Esophagus squamous epithelium (tissue), 5 donors: ENCODE data around the gene ATP6V0A4. TPM values are rescaled to one million over a fixed set of nuclear protein-coding genes. Genes with fewer than 3 reads are reported as not detected.

Experiments
- DNase-seq: peaks from one replicate; lab custom pipeline; 2025; lab: John Stamatoyannopoulos, UW
- H3K27ac ChIP-seq, 4 donors: fragments of 200-600 bp; sonication (generic); one replicate each; pipeline ENCODE4 v1.5.1; 2016 to 2019; ENCODE audit warnings: mild to moderate bottlenecking in 1 of 4
- H3K27me3 ChIP-seq, 4 donors: fragments of 200-600 bp; sonication (generic); 1 replicate in 3 of 4; 2 replicates in 1 of 4; pipeline versions ENCODE4 v1.5.1 to v1.6.0; 2017 to 2021; ENCODE audit warnings: antibody characterized with exemption in 1 of 4
- H3K36me3 ChIP-seq, 3 donors: fragments of 200-600 bp; sonication (generic); one replicate each; pipeline ENCODE4 v1.5.1; 2016 to 2019
- H3K4me1 ChIP-seq, 3 donors: fragments of 200-600 bp; sonication (generic); one replicate each; pipeline ENCODE4 v1.5.1; 2017 to 2019
- H3K4me3 ChIP-seq, 4 donors: fragments of 200-600 bp; sonication (generic); 1 replicate in 3 of 4; 2 replicates in 1 of 4; pipeline ENCODE4 v1.5.1; 2016 to 2019; ENCODE audit warnings: mild to moderate bottlenecking in 2 of 4, moderate library complexity in 1 of 4
- H3K9me3 ChIP-seq, 3 donors: fragments of 200-600 bp; sonication (generic); one replicate each; pipeline ENCODE4 v1.5.1; 2016 to 2019
- POLR2A ChIP-seq, 4 donors: fragments of 450-650 bp; IDR thresholded peaks; one replicate each; pipeline ENCODE4 v1.6.1; 2017; ENCODE audit warnings: antibody characterized with exemption in 4 of 4, mild to moderate bottlenecking in 4 of 4, moderate library complexity in 3 of 4
- WGBS, 2 donors: methylation state at CpG; one replicate each; pipeline ENCODE4 v1.1.5; 2018; 5-methylcytosine and 5-hydroxymethylcytosine counted together
- intact Hi-C: fragments of 100-400 bp; cut with DNase I; formaldehyde crosslinking; loops from one replicate; pipeline ENCODE4 v1.15.0; 2022
- total RNA-seq, 4 donors: library from RNA; depleted of rRNA; stranded (reverse); fragments of >200 nt; gene quantifications; one replicate each; pipeline ENCODE4 v1.1.0, GENCODE V29; 2016
- TF ChIP-seq, protein P1 (sequence below), 6 experiments: fragments of 450-650 bp in 4 of 6; fragments of 200-600 bp in 2 of 6; sonication (generic) in 2 of 6; IDR thresholded peaks; one replicate each; pipeline ENCODE4 v1.5.1; 2016 to 2019; ENCODE audit warnings: antibody characterized with exemption in 6 of 6, mild to moderate bottlenecking in 4 of 6, moderate library complexity in 4 of 6
- donor health status: DM: yes; HTN: yes; CAD: no.

ATP6V0A4 gene
- total RNA-seq, 4 donors from 2014 or later: 0.95 to 11.7 (median 5.6) TPM

DNA sequence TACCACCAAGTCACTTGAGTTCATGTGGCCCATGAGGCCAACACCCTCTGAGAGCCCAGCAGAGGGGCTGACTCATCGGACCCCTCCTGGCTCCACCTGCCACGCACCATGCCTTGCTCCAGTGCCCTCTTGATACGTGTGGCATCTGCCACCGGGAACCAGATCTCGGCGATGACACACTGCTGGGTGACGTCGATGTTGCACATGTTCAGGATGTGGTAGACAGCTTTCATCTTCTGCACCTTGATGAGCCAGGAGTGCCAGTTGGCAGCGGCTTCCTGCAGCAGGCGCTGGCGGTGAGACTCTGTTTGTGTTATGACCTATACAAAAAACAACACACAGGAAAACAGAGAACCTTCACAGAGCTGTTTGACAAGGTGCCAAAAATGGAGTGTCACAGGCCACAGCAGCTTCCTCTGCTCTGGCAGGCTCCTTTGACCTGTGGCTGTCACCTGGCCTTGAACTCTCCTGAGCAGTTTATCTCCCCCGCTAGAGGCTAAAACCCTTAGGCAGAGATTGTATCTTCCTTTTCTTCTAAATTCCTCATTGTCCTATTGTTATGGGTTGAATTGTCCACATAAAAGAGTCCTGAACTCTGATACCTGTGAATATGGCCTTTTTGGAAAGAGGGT is 45.4 kb downstream of the ATP6V0A4 start:
- intact Hi-C loops: no loop called here
- no peak for DNase-seq
- Histone ChIP-seq H3K4me3 (no peak overlapping the region), H3K36me3 (no peaks in the 10 kb centered on the region), H3K27me3 (peaks cover 0 to 4% (median 0%) of the 10 kb centered on the region in 4 donors), H3K27ac (peak overlapping the region in 1 of 4 donors; percentile 30), H3K4me1 (peaks cover 0 to 15% (median 0%) of the 10 kb centered on the region in 3 donors), H3K9me3 (no peaks in the 10 kb centered on the region)
- 50 to 59% methylated on average over 3 to 4 of the region's 12 CpGs for WGBS, 2 donors
- TF ChIP-seq, protein P1, sequence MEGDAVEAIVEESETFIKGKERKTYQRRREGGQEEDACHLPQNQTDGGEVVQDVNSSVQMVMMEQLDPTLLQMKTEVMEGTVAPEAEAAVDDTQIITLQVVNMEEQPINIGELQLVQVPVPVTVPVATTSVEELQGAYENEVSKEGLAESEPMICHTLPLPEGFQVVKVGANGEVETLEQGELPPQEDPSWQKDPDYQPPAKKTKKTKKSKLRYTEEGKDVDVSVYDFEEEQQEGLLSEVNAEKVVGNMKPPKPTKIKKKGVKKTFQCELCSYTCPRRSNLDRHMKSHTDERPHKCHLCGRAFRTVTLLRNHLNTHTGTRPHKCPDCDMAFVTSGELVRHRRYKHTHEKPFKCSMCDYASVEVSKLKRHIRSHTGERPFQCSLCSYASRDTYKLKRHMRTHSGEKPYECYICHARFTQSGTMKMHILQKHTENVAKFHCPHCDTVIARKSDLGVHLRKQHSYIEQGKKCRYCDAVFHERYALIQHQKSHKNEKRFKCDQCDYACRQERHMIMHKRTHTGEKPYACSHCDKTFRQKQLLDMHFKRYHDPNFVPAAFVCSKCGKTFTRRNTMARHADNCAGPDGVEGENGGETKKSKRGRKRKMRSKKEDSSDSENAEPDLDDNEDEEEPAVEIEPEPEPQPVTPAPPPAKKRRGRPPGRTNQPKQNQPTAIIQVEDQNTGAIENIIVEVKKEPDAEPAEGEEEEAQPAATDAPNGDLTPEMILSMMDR (IDR thresholded peaks at IDR 0.05): no peak
- peak in 1 of 4 donors; percentile 20 for TF ChIP-seq POLR2A (IDR thresholded peaks at IDR 0.05)

DNA sequence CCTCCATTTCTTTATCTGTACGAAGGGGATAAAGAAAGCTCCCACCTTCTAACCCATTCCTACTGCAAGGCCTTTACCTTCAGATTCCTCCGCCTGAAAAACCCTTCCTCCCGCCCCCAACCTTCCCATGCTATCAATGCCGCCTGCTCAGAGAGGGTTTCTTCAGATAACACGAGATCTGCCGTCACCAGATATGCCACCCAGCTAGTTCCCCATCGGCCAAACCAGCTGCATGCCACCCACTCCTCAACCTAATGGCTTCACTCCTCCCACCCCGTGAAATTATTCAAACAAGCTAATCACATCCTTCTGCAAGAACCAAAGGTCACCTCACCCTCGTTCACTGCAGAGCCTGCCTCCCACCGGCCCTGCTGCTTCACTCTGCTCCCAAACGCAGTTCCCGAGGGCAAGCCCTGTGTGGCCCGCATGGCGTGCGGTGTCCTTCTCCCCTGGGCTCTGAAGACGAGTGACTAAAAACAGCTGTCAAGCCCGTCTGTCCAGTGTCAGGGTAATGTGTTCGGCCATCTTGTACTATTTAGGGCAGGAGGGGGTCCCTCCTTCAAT is 47.0 kb downstream of the ATP6V0A4 start:
- no peak for DNase-seq
- TF ChIP-seq, protein P1 (IDR thresholded peaks at IDR 0.05): no peak
- no peak for TF ChIP-seq POLR2A (IDR thresholded peaks at IDR 0.05)
- Histone ChIP-seq H3K4me1 (peaks cover 0 to 15% (median 0%) of the 10 kb centered on the region in 3 donors), H3K4me3 (no peak overlapping the region), H3K9me3 (no peaks in the 10 kb centered on the region), H3K36me3 (no peaks in the 10 kb centered on the region), H3K27ac (no peak overlapping the region), H3K27me3 (peaks cover 0 to 4% (median 0%) of the 10 kb centered on the region in 4 donors)
- WGBS, 2 donors: 69 to 73% methylated on average over 13 to 15 of the region's 18 CpGs
- intact Hi-C loops: no loop called here

DNA sequence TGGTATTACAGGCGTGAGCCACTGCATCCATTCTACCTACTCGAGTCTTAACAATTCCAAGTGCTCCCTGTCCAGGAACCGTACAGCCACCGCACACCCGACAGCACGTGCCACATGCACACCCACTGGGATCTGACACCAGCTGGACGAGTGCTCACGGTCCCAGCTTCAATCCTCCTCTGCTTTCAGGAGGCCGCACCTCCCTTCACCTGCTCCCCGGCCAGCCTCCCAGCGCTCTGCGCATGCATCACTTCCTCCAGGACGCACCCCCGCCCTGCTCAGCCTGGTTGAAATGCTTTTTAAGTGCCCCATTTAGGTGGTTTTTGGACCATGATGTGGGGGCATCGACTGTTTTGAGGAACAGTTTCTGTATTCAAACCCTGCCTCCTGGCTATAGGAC is 47.5 kb downstream of the ATP6V0A4 start:
- Histone ChIP-seq H3K36me3 (no peaks in the 10 kb centered on the region), H3K9me3 (no peaks in the 10 kb centered on the region), H3K4me1 (peaks cover 0 to 12% (median 0%) of the 10 kb centered on the region in 3 donors), H3K4me3 (no peak overlapping the region), H3K27ac (no peak overlapping the region), H3K27me3 (peaks cover 0 to 4% (median 0%) of the 10 kb centered on the region in 4 donors)
- DNase-seq: no peak
- 91 to 93% methylated on average over 14 to 15 of the region's 15 CpGs for WGBS, 2 donors
- TF ChIP-seq, protein P1 (IDR thresholded peaks at IDR 0.05): no peak
- TF ChIP-seq POLR2A (IDR thresholded peaks at IDR 0.05): no peak
- intact Hi-C loops: no loop called here

DNA sequence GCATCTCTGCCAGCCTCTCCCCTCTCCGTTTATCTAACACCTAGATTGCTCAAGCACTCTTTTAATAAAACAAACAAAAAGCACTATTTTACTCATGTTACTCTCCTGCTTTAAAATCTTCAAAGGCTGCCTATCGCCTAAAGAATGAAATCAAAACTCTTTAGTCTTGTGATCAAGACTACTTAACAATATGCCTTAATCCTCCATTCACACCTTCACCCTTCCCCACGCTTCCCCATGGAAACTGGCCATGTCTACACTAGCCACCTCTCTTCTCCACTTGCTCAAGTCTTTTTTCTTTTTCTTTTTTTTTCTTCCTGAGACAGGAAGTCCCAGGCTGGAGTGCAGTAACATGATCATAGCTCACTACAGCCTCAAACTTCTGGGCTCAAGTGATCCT is 48.0 kb downstream of the ATP6V0A4 start:
- TF ChIP-seq, protein P1 (IDR thresholded peaks at IDR 0.05): no peak
- TF ChIP-seq POLR2A (IDR thresholded peaks at IDR 0.05): no peak
- no peak overlapping the region for H3K4me3 ChIP-seq
- WGBS, 2 donors: 42 to 45% methylated on average over 3 of the region's 3 CpGs
- H3K27ac ChIP-seq: no peak overlapping the region
- DNase-seq: no peak
- H3K27me3 ChIP-seq: peaks cover 0 to 4% (median 0%) of the 10 kb centered on the region in 4 donors
- peaks cover 0 to 7% (median 0%) of the 10 kb centered on the region in 3 donors for H3K4me1 ChIP-seq
- H3K9me3 ChIP-seq: no peaks in the 10 kb centered on the region
- H3K36me3 ChIP-seq: no peaks in the 10 kb centered on the region
- intact Hi-C loops: no loop called here

DNA sequence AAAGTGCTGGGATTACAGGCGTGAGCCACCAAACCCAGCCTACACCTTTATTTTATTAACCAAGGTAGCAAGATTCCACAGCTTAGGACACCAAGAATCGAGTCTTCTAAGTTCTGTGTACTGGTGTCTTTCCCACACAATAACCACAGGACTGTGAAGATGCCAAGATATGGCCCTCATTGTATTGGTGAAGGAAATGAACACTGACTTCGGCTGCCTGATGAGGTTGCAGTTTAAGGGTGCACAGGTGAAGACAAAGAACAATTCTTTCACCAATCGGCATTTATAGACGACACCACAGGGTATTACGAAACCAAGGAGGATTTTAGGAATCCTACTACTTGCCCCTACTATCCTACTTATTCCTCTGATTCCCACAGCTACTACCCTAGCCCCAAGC is 49.3 kb downstream of the ATP6V0A4 start:
- 81 to 83% methylated on average over 6 of the region's 6 CpGs for WGBS, 2 donors

More for the DNA sequence above, 49.3 kb downstream of the ATP6V0A4 start:
- H3K27ac ChIP-seq: no peak overlapping the region
- peaks cover 0 to 4% (median 0%) of the 10 kb centered on the region in 4 donors for H3K27me3 ChIP-seq
- no peaks in the 10 kb centered on the region for H3K9me3 ChIP-seq
- TF ChIP-seq POLR2A (IDR thresholded peaks at IDR 0.05): no peak
- TF ChIP-seq, protein P1 (IDR thresholded peaks at IDR 0.05): no peak
- intact Hi-C loops: no loop called here
- H3K36me3 ChIP-seq: no peaks in the 10 kb centered on the region
- DNase-seq: no peak
- H3K4me3 ChIP-seq: no peak overlapping the region
- H3K4me1 ChIP-seq: peaks cover 0 to 6% (median 0%) of the 10 kb centered on the region in 3 donors
